ENCODE data around the gene RHBDF2.

- TF ChIP-seq POLR2AphosphoS5 (IDR thresholded peaks at IDR 0.05; ENCODE audit: low read depth, low read length) (no peak), TAF1 (IDR thresholded peaks at IDR 0.05; ENCODE audit: borderline replicate concordance, low read depth, low read length) (no peak), POLR2A (IDR thresholded peaks at IDR 0.05; ENCODE audit: low read depth, low read length) (no peak)
These were observed 26.9 kb upstream of the RHBDF2 start for GRCh38 chr17:76528156-76528527.

Data from GM12892 (cell line).